HUES48 (cell line): Measurements from ENCODE around the gene AMPD3.
A peak's percentile ranks its signal among the peaks of the same experiment; 100 is the strongest.

Experiments used
- H3K27ac ChIP-seq: one replicate; pipeline ENCODE4 v1.7.0; 2013; ENCODE audit warnings: low read depth, low read length, inconsistent platforms
- H3K27me3 ChIP-seq: 2 replicates; pipeline ENCODE4 v1.6.1; 2013; ENCODE audit warnings: mild to moderate bottlenecking, low read length; ENCODE audit not compliant: control insufficient read depth, insufficient read depth
- H3K36me3 ChIP-seq: 2 replicates; pipeline ENCODE4 v1.6.1; 2013; ENCODE audit warnings: low read length; ENCODE audit not compliant: control insufficient read depth, insufficient read depth
- H3K4me1 ChIP-seq: 2 replicates; pipeline ENCODE4 v1.6.1; 2013; ENCODE audit warnings: mild to moderate bottlenecking, low read length; ENCODE audit not compliant: control insufficient read depth, insufficient read depth
- H3K4me3 ChIP-seq: 2 replicates; pipeline ENCODE4 v1.5.1; 2013; ENCODE audit warnings: mild to moderate bottlenecking, low read depth, low read length
- H3K9ac ChIP-seq: 2 replicates; pipeline ENCODE4 v1.6.1; 2013; ENCODE audit warnings: mild to moderate bottlenecking, low read depth, low read length, moderate library complexity
- H3K9me3 ChIP-seq: 2 replicates; pipeline ENCODE4 v1.6.1; 2013; ENCODE audit warnings: low read length; ENCODE audit not compliant: control insufficient read depth, insufficient read depth

The AMPD3 gene

GRCh38 chr11:10450462-10451425, 4.3 kb upstream of the AMPD3 start:
- Histone ChIP-seq H3K4me3 (peak overlapping the region; percentile 81), H3K27me3 (peaks cover 45% of the 10 kb centered on the region), H3K9me3 (no peaks in the 10 kb centered on the region), H3K4me1 (peaks cover 12% of the 10 kb centered on the region), H3K9ac (peak overlapping the region; percentile 59), H3K36me3 (no peaks in the 10 kb centered on the region), H3K27ac (no peak overlapping the region)

- Histone ChIP-seq H3K4me3 (peak overlapping the region; percentile 81), H3K9me3 (no peaks in the 10 kb centered on the region), H3K27me3 (peaks cover 45% of the 10 kb centered on the region), H3K27ac (no peak overlapping the region), H3K4me1 (peaks cover 20% of the 10 kb centered on the region), H3K36me3 (no peaks in the 10 kb centered on the region), H3K9ac (no peak overlapping the region)
These were observed 3.5 kb upstream of the AMPD3 start for GRCh38 chr11:10451426-10452116.

DNA sequence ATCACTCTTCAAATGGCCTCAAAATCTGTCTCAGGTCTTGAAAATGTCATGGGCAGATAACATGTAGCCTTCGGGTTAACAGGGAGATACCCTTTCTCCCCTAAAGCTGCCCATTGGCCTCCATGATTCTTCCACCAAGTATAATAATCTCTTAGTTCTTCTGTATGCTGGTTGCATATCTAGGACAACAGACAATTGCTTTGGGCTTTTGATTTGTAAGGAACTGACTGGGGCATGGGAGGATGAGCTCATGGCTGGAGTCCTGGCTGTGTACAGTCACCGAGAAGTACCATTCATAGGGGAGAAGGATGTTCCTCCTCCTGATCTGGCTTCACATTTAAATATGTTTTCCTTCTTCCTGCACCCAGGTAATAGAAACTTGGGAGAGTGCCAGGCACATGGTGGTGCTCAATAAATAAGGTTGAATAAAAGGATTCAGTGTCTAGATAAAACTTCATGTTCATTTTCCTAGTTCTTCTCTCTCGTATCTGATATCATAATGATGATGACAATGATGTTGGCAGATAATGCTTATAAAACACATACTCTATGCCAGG, 2.8 kb upstream of the AMPD3 start:
- Histone ChIP-seq H3K36me3 (no peaks in the 10 kb centered on the region), H3K27ac (no peak overlapping the region), H3K9ac (no peak overlapping the region), H3K9me3 (no peaks in the 10 kb centered on the region), H3K4me3 (no peak overlapping the region), H3K27me3 (peaks cover 45% of the 10 kb centered on the region), H3K4me1 (peaks cover 22% of the 10 kb centered on the region)

- Histone ChIP-seq H3K9me3 (no peaks in the 10 kb centered on the region), H3K4me1 (peaks cover 22% of the 10 kb centered on the region), H3K9ac (no peak overlapping the region), H3K36me3 (no peaks in the 10 kb centered on the region), H3K27ac (no peak overlapping the region), H3K4me3 (no peak overlapping the region), H3K27me3 (peaks cover 44% of the 10 kb centered on the region)
These were observed 1.8 kb upstream of the AMPD3 start for GRCh38 chr11:10453261-10453660.

DNA sequence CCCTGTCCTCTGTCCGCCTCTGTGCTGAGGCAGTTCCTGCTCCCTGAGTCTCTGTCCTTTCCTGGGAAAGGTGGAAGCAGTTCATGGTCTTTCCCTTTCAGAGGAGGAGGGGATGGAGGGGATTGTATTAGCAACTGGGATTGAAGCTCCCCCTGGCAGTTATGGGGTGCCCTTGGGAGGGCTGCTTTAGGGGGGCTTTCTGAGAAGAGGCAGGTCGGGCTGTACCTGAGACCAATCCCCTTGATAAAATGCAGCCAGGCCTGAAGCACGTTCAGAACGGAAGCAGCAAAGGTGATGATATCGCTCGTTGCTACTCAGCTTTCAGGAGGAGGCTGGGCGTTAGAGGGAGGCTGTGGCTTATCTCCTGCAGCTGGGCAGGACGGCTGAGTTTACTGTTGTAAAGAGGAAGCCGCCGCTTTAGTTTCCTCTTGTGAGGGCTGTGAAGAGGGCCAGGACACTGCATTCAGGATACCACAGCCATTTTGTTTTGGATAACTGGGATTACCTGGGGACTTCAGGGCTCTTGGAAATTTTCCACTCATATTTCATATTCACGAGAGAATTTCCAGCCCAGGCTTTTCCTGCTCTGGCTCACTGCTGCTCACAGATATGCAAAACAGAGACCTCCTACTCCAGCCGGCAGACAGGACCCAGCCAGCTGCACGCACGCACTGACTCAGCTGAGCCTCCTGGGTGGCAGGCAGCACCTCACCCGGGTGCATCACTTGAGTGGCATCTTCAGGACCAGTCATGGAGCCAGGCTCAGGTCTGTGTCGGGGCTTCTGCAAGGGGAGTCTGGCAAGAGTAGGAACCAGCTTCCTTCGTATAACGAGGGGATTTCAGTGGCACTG, 798 bp downstream of the AMPD3 start:
- H3K4me3 ChIP-seq = no peak overlapping the region
- peaks cover 18% of the 10 kb centered on the region for H3K27me3 ChIP-seq
- H3K4me1 ChIP-seq = peaks cover 28% of the 10 kb centered on the region
- no peaks in the 10 kb centered on the region for H3K9me3 ChIP-seq
- no peak overlapping the region for H3K9ac ChIP-seq
- no peaks in the 10 kb centered on the region for H3K36me3 ChIP-seq
- H3K27ac ChIP-seq = peak overlapping the region; percentile 58

GRCh38 chr11:10456519-10456918, 1.5 kb downstream of the AMPD3 start:
- peaks cover 24% of the 10 kb centered on the region for H3K4me1 ChIP-seq
- no peaks in the 10 kb centered on the region for H3K36me3 ChIP-seq
- H3K9me3 ChIP-seq = no peaks in the 10 kb centered on the region
- no peak overlapping the region for H3K27ac ChIP-seq
- no peak overlapping the region for H3K4me3 ChIP-seq
- no peak overlapping the region for H3K9ac ChIP-seq
- H3K27me3 ChIP-seq = peaks cover 12% of the 10 kb centered on the region

GRCh38 chr11:10457901-10458300, 2.8 kb downstream of the AMPD3 start:
- Histone ChIP-seq H3K27ac (no peak overlapping the region), H3K9ac (no peak overlapping the region), H3K4me3 (no peak overlapping the region)

DNA sequence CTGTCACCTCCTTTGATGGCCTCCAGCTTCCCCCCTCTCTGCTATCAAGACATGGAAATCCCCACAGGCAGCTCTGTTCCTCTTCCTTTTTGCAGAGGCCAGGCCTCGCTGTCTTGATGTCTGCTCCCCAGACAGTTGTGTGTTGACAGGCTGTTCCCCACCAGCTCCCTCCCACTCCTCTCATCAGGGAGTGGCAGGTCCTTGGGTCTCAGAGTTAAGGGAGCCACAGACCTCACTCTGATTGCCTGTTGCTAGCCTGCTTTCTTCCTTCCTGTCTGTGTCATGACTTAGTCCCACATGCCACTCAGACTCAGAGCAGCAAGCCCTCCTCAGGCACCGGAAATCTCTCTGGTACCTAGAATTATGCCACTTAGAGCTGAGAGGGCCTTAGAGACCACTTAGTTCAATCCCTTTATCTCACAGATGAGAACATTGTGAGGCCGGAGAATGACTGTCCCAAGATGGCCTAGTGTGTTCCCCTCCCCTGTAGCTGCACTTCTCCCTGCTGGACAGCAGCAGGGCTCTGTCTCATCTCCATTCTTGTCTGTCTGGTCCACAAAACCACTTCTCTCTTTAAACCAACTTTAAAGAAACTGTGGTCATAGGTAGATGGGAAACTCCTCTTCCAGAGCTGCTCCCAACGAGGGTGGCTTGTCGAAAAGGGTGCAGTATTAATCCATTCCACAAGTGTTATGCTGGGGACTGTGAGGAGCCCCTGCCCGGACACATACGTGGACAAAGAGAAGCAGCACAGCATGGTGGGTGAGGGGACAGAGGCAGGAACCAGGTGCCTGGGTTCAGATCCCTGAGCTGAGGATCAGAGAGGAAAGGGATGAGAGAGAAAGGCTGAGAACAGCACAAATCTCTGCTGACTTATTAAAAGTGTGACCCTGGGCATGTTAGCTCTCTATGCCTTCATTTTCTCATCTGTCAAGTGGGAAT, 4.2 kb downstream of the AMPD3 start:
- no peak overlapping the region for H3K27ac ChIP-seq
- H3K9me3 ChIP-seq = no peaks in the 10 kb centered on the region
- no peak overlapping the region for H3K4me3 ChIP-seq
- no peak overlapping the region for H3K9ac ChIP-seq
- peaks cover 24% of the 10 kb centered on the region for H3K4me1 ChIP-seq
- H3K27me3 ChIP-seq = no peaks in the 10 kb centered on the region
- H3K36me3 ChIP-seq = no peaks in the 10 kb centered on the region

More at GRCh38 chr11:10457901-10458300, 2.8 kb downstream of the AMPD3 start:
- H3K4me1 ChIP-seq = peaks cover 24% of the 10 kb centered on the region
- no peaks in the 10 kb centered on the region for H3K27me3 ChIP-seq
- no peaks in the 10 kb centered on the region for H3K9me3 ChIP-seq
- no peaks in the 10 kb centered on the region for H3K36me3 ChIP-seq

GRCh38 chr11:10460611-10461275, 5.7 kb downstream of the AMPD3 start:
- peaks cover 19% of the 10 kb centered on the region for H3K4me1 ChIP-seq
- no peak overlapping the region for H3K9ac ChIP-seq
- no peak overlapping the region for H3K27ac ChIP-seq
- H3K36me3 ChIP-seq = no peaks in the 10 kb centered on the region
- no peaks in the 10 kb centered on the region for H3K27me3 ChIP-seq
- H3K4me3 ChIP-seq = no peak overlapping the region
- H3K9me3 ChIP-seq = no peaks in the 10 kb centered on the region
